Stimulated activated CD8-positive, alpha-beta memory T cell treated with anti-CD3 and anti-CD28 coated beads, Interleukin-12 subunit alpha, Interleukin-12 subunit beta, amount 100 ng/mL, for 4 hours (primary cell): Measurements from ENCODE around the gene TNP2.

ENCODE experiments used
- DNase-seq: peaks from one replicate; pipeline ENCODE4 v3.0.0-alpha.2; 2020; ENCODE audit warnings: low read depth

The TNP2 gene

DNA sequence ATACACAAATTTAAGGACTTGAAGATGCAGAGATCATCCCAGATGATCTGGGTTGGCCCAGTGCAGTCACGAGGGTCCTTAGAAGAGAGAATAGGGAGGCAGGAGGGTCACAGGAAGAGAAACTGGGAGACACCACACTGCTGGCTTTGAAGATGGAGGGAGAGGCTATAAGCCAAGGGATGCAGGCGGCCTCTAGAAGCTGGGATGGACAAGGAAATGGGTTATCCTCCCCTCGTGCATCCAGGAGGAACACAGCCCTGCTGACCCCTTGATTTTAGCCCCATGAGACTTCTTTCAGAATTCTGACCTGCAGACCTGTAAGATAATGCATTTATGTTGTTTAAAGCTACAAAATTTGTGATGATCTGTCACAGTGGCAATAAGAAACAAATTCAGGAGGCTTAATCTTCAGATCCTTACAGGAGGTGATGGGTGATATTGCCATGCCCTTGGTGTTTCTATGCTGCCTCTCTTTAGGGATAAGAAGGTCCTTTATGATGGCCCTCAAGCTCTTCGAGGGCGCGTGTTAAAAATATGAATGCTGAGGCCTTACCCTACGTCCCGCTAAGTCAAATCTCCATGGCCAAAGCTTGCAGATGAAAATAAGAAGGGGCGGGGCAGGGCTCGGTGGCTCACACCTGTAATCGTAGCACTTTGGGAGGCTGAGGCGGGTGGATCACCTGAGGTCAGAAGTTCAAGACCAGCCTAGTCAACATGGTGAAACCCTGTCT lies 8.6 kb upstream of the TNP2 start:
- DNase-seq = no peak

DNA sequence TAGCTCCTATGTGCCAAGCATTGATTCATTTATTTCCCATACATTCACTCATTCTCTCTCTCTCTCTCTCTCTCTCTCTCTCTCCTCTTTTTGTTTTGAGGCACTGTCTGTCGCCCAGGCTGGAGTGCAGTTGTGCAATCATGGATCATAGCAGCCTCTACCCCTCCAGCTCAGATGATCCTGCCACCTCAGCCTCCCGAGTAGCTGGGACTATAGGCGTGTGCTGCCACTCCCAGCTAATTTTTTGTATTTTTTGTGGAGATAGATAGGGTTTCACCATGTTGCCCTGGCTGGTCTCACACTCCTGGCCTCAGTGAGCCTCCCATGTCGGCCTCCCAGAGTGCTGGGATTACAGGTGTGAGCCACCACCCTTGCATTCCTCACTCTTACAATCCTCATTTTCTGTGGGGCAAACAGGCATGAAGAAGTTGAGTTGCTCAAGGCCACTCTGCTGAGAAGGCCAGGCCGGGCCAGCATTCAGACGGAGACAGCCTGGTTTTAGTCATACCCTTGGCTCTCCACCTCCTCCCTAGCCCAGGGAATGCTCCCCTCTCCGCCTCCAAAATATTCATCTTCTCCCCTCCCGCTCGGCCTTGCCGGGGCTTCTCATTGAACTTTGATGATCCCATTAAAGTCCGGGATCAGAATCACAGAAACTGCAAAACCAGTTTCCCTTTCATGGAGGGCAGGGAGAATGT lies 7.9 kb upstream of the TNP2 start:
- DNase-seq = no peak

DNA sequence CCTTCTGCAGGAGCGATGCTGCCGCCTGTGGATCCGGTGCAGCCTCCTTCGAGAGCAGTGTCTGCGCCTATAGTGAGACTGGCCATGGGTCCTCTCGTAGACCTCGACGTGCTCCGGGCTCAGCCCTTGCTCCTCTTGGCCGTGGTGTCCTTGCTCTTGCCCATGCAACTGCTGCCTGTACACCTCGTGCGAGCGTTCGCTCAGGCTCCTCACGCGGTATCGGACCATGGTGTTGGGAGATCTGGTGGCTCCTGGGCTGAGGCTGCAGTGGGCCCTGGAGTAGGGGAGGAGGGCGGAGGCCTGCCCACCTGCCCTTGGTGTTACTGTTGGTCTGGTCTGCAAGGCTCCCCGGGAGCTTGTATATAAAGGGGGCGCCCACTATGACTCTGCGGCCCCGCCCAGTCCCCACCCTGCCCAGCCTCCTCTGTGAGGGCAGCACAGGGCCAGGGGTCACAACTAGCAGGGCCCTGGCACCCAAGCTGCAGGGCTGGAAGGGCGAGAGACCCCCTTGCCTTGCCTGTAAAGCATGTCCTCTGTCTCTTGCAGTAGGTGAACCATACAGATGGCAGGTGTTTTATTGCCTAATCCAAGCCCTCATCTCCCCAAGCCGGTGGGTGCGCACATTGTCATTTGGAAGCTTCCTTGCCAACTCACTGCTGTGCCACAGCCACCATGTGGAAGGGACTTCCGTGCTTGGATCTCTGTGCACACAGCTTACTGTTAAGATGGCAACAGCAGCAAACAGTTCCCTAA lies 7.2 kb upstream of the TNP2 start, which contains the start of gene PRM2:
Gene PRM2, minus strand, starts transcription at position 338 of the 753 bp plus-strand sequence. Its CDS starts 110 bp downstream, at position 228.
- no peak for DNase-seq

DNA sequence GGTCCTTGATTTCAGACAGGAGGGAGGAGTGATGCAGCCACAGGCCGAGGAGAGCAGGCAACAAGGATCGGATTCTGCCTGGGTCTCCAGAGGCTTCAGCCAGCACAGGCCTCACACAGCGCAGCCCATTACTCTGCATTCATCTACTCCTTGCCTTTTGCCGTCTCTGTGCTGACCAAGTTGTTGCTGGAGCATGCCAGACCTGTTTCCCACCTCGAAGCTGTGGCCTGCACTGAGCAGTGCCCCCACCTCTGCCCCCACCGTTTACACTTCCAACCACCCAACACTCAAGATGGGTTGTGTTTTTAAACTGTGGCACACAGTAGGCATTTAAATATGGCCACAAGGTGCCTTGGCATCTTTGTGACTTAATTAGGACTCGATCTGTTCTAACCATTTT lies 5.8 kb upstream of the TNP2 start:
- no peak for DNase-seq

DNA sequence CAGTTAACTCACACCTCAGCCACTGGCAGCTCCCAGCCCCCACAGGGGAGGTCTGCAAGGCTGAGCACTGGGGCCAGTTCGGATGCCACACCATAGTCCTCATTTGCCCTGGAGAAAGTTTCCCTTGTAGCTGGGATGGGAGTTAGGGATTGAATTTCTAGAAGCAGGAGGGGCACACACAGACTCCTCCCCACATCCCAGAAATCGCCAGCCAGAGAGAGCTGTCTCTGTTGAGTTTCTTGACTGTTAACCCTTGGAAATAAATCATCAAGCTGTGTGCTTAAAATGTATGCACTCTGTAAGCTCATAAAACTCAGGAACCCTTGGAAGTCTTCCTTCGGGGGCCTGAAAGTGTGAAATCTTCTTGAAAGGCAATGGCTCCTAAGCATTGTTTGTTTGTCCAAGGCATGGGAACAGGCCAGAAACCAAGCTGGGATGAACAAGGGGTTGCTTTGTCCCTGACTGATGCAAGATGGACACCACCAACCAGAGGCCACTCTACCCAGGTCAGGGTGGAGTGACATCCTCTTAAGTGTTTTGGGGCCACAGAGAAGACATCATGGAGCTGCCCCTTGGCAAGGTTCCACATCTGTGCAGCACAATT lies 4.7 kb upstream of the TNP2 start:
- no peak for DNase-seq

DNA sequence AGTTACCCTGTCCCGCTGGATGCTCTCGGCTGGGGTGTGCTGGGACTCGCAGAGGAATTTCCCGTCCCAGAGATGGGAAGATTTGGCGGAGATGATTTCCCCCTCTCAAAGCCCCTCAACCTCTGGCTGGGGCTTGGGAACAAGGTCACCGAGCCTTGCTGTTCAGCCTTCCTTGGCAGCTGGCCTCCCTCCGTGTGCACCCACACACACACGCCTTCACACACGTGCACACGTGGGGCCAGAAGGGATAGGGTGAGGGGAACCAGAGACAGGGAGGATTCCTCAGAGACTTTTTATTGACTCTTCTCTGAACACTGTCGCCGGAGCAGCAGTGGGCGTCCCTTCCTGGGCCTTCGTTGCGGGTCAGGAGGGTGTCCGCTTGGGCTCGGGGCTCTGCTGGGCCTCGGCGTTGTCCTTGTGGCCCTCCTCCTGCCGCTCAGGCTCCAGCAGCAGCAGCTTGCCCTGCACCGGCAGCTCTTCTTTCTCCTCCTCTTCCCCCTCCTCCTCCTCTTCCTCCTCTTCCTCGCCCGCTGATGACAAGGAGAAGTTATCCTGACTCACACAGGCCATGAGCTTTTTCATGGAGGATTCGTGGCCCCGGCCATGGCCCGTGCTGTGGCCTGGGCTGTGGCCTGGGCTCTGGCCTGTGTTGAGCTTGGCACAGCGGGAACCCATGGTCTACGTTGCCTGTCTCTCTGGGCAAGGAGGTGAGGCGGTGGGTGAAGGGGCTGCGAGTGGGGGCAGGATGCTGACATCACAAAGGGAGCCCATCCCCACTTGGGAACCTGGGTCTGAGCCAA lies 4.0 kb upstream of the TNP2 start, which contains the start of gene PRM3:
Gene PRM3, minus strand, starts transcription at position 709 of the 800 bp plus-strand sequence. Its CDS starts 34 bp downstream, at position 675.
- DNase-seq = no peak

DNA sequence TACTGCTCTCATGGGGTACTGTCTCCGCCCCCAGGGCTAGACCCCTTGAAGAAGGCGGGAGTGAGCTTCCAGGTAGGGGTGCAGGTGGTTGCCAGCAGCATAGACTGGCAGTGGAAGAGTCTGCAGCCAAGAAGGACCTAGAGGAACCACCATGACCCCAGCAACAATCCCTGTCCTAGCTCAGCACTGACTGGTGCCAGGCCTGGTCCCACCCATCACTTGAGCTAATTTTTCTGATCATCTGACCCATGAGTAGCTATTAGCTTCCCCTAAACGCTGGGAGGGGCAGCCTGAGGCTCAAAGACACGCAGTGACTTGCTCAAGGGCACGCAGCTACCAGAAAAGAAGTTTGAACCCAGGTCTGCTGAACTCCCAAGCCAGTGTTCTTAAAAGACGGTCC lies 3.4 kb upstream of the TNP2 start:
- no peak for DNase-seq

DNA sequence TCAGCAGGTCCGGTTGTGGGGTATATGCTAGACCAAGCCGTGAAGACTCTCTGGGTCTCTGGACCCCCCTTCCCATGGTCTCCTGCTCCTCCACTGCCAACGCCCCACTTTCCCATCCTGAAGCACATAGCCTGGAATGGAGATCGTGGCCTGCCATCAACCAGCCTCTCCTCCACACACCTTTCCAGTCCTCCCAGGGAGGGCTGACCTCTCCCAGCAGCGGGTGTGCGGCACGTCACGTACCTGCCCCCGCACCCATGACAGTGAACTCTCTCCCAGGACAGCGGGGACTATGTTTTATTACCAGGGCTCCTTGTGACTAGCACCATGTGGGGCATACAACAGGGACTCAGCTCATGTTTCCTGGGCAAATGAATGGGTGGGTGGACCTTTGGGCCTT lies 2.5 kb upstream of the TNP2 start:
- no peak for DNase-seq

DNA sequence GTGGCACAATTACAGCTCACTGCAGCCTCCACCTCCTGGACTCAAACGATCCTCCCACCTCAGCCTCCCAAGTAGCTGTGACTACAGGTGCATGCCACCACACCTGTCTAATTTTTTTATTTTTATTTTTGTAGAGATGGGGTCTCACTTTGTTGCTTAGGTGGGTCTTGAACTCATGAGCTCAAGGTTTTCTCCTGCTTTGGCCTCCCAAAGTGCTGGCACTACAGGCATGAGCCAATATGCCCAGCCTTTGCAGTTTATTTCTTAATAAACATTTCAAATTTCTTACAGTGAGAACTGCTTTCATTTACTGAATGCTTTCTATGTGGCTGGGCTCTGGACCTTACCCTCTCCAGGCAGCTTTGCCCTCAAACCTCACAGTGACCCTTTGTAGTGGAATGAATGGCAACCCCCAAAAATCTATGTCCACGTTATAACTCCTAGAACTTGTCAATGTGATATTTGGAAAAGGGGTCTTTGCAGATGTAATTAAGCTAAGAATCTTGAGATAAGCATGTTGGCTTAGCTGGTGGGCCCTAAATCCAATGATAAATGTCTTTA lies 1.6 kb upstream of the TNP2 start:
- no peak for DNase-seq

DNA sequence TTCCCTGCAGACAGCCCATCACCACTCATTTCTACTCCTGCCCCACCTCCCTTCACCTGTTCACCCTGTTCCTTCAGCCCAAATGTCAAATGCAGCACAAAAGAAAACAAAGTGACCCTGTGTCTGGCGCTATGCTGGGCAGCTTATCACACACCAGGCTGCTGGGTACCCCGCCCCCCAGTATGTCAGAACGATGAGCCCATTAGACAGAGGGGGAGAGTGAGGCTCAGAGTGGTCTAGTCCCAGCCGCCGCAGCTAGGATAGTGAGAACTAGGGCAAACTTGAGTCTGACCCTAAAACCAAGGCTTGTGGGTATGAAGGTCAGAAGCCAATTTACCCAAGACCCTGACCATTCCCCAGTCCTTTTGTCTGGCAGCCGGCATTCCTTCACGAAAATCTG lies 4.0 kb downstream of the TNP2 start:
- no peak for DNase-seq

DNA sequence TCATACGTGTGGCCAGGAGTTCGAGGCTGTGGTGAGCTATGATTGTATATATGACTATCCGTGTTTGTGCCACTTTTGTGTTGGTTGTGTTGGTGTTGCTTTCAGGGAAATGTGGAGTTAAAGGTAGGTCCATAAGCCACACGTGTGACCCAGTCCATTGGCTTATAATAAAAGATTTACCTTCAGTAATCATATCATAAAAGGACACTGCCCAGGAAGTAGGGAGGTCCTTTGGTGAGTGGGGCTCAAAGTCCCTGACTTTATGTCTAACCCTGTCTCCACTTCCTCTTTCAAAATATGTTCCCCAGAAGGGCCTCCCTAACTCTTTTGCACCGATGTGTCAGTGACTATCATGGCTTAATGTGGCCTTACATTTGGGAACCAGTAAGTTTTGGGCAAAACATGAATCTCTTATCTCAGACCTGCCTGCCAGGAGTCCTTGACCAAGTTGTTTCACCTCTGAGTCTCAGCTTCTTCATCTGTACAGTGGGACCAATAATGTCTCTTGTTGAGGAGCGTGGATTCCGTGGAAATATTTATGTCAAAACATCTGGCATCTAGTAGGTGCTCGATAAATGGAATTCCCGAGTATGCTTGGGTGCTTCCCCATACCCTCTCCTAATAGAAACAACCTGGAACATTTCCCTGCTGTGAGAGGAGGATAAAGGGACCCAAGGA lies 4.8 kb downstream of the TNP2 start:
- DNase-seq = no peak

DNA sequence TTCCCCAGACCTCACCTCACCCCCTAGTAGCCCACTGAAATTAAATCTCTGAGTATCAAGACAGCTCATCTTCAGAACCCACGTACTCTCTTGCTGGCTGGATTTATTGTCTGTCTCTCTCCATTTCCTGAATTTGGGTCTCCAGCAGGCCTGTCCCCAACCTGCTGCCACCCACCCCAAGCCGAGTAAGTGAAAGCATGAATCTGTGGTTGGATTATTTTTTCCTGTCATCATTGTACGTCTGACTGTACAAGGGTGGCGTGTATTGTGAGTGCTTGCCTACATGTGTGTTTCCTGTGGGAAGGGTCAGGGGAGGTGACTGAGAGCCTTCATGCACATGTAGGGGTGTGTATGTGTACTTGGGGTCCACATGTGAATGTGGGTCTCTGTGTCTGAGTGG lies 5.4 kb downstream of the TNP2 start:
- no peak for DNase-seq

DNA sequence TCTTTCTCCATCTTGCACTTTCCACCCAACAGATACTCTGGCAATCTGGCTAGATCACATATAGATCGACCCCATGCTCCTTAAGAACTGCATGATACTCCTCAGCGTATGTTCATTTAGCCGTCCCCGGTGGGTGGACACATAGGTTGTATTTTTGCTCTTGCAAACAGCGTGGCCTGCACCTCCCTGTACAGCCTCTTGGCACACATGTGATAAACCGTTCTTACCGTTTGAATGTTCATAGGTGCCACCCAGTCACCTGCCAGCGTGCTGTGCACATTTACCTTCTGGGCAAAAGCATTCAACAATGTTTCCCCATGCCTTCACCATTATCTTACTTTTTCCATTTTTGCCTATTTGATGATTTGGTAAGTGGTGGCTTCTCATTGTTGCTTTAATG lies 6.2 kb downstream of the TNP2 start:
- DNase-seq = no peak

DNA sequence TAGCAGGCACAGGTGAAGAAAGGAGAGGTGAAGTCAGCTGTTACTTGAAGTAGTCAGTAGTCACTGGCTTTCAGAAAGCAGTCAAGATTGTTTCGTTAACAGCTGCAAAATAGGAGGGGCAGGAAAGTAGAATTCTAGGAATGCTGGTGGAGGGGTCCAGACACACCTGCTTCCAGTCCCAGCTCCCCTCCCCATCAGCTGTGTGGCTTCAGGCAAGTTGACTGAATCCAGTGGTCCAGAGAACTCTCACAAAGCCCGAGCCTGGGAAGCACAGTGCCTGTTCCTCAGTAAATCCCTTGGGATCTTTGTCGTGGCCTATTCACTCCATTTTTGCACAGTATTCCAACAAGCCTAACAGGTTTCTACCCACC lies 8.5 kb downstream of the TNP2 start:
- DNase-seq = no peak

DNA sequence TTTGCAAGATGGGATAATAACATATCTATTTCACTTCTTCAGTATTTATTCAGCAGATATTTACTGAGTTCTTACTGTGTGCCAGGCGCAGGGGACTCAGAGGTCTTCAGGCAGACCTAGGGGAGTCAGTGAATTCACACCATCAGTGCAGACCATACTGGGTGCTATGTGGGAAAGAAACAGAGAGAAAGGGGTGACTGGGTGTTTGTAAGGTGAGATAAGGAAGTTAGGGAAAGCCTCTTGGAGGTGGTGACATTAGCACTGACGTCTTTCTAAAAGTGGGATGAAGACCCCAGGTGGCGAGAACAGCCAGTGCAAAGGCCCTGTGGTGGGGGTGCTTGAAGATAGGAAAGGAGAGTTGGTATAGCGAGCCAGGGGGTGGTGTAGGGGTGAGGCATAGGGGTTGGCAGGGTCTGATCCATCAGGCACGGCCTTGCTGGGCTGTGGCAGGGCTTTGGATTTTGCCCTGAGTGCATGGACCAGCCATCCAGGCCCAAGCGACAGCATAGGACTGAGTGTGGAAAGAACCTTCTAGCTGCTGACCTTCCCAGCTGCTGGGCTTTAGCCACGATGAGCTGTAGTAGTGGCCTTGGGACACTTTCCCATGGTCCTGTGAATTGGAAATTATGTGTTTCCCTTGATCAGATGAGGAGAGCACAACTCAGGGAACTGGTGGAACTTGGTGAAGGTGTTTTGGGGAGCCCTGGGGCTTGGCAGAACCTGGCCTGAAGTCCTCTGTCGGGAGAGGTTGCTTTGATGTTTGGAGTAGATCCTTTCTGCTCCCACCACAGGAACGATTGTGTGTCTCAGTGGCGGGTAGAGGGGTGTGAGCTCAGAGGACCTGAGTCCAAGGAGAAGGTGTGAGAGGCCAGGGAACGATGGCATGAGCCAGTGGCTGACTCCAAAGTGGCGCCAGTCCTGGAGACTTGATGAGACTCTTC lies 9.2 kb downstream of the TNP2 start:
- no peak for DNase-seq

DNA sequence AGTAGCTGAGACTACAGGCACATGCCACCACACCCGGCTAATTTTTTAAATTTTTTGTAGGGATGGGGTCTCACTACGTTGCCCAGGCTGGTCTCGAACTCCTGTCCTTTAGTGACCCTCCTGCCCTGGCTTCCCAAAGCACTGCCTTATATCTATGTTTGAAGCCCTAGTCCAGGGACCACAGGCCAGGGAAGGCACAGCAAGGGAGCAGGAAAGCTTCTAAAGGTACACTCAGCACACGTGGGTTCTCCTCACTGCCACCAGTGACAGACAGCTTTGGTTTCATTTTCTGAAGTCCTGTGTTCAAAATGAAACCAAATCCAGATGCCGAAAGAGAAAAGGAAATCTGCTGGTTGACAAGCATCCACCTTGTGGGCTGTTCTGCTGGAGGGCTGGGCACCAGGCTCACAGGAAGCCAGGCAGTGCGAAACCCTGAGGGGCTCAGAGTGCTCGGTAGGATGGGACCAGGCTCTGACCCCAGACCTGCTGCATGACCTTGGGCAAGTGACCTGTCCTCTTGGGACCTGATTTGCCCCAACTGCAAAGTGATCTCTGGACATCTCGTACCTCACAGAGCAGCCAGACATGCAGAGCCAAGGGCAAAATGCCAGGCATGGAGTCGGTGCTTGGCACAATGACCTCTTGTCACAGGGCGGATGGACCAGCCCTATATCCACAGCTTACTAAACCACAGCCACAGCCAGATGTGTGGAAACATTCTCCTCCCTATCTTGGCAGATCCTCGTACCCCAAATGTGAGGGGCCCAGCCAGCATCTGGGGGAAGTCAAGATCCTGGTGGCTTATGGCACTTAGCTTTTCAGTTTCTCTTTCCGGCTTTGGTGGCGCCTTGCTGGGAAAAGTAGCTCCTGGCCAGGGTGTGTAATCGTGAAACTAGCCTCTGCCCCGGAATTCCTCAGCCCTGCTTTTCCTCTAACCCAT lies 10.3 kb downstream of the TNP2 start:
- DNase-seq = no peak

DNA sequence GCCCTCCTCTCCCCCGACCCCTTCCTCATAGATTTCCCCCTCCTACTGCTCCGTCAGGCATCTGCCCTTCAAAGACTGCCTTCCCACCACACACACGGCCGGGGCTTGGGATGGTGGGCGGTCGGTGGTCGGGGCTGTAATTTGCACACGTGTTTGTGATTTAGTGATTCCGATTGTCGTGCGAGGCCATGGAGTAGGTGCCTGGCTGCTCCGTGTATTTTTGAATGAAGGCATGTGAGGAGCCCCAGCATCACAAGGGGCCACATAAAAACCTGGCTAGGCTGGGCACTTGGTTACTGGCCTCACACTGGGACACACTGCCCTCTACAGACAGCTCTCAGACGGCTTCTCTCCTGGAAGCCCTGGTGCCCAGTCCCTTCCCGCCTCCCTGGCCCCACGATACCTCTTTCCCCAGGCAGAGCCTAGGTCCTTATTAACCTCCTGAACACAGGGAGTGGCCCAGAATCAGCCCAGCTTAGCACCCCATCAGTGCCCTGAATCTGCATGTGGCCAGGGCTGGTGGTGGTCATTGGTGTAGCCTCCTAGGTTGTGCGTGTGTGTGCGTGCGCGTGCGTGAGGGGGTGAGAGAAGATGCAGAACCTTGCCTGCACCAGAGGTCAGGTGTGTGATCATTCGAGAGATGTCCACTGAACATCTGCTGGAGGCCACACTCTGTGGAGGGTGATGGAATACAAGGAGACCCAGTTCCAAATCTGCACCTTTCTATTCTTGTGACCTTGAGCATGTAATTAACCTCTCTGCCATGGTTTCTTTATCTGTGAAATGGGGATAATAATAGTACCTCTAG lies 11.8 kb downstream of the TNP2 start:
- peak; percentile 41 for DNase-seq
